Measurements from ENCODE around the gene FOXO3.
"Not testable (repeated sequence)": the region's sequence is repeated elsewhere in the genome, so short reads cannot be mapped to it uniquely, and the experiment has no call there.

FOXO3 gene

DNA sequence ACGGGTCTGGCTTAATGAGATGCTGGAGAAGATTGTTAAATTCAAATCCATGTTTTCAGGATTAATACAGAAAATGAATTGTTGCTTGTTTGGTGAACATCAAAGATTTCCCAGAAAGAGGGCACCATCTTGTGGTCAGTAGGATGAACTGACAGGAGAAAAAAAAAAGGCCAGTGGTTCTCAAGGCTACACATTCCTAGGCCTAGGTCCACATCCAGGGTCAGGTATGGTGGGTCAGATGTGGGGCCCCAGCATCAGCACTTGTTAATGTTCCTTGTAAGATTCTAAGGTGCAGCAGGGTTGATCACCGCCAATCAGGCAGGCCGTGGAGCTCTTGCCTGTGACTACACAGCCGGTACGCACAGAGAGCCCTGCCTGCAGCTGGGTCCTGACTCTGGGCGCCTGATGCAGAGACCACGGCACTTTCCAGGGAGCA is 34.0 kb upstream of the FOXO3 start:
- TF ChIP-seq, protein P1, sequence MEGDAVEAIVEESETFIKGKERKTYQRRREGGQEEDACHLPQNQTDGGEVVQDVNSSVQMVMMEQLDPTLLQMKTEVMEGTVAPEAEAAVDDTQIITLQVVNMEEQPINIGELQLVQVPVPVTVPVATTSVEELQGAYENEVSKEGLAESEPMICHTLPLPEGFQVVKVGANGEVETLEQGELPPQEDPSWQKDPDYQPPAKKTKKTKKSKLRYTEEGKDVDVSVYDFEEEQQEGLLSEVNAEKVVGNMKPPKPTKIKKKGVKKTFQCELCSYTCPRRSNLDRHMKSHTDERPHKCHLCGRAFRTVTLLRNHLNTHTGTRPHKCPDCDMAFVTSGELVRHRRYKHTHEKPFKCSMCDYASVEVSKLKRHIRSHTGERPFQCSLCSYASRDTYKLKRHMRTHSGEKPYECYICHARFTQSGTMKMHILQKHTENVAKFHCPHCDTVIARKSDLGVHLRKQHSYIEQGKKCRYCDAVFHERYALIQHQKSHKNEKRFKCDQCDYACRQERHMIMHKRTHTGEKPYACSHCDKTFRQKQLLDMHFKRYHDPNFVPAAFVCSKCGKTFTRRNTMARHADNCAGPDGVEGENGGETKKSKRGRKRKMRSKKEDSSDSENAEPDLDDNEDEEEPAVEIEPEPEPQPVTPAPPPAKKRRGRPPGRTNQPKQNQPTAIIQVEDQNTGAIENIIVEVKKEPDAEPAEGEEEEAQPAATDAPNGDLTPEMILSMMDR (IDR thresholded peaks at IDR 0.05; ENCODE audit: low read depth, low read length), result peak; percentile 83
- TF ChIP-seq POLR2A (IDR thresholded peaks at IDR 0.05; ENCODE audit: extremely low read depth, insufficient read length) (no peak), MYC (IDR thresholded peaks at IDR 0.05; ENCODE audit: low read depth, low read length) (peak; percentile 20; the same call in 1 of the 2 replicates)
- TF ChIP-seq, protein P2, sequence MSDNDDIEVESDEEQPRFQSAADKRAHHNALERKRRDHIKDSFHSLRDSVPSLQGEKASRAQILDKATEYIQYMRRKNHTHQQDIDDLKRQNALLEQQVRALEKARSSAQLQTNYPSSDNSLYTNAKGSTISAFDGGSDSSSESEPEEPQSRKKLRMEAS (IDR thresholded peaks at IDR 0.05; ENCODE audit: low read depth, low read length), result 0 out of 2 replicates have a peak, but pooled peaks have one; percentile 6
- peak; percentile 69 for DNase-seq (ENCODE audit: low read depth)
- H3K4me3 ChIP-seq (ENCODE audit: low read depth, low read length), result no peak overlapping the region

DNA sequence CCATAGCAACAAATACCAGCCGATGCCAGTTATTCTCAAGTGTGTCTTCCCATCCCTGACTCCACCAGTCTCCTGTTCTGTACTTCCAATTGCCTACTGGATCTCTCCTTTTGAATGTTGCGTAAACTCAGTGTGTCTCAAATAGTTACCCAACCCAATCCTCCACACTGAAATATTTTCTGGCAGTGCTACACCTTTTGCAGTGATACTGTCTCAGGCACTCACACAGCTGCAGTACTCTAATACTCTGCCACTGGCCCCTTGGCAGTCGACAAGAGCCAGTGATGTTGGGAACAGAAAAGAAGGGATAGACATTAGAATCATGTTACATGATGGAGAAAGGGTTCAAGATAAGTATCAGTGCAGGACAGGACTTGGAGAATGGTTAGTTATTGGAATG is 31.8 kb upstream of the FOXO3 start:
- no peak overlapping the region for H3K4me3 ChIP-seq (ENCODE audit: low read depth, low read length)
- TF ChIP-seq POLR2A (IDR thresholded peaks at IDR 0.05; ENCODE audit: extremely low read depth, insufficient read length) (no peak), MYC (IDR thresholded peaks at IDR 0.05; ENCODE audit: low read depth, low read length) (no peak)
- TF ChIP-seq, protein P1 (IDR thresholded peaks at IDR 0.05; ENCODE audit: low read depth, low read length), result no peak
- TF ChIP-seq, protein P2 (IDR thresholded peaks at IDR 0.05; ENCODE audit: low read depth, low read length), result no peak
- no peak for DNase-seq (ENCODE audit: low read depth)

DNA sequence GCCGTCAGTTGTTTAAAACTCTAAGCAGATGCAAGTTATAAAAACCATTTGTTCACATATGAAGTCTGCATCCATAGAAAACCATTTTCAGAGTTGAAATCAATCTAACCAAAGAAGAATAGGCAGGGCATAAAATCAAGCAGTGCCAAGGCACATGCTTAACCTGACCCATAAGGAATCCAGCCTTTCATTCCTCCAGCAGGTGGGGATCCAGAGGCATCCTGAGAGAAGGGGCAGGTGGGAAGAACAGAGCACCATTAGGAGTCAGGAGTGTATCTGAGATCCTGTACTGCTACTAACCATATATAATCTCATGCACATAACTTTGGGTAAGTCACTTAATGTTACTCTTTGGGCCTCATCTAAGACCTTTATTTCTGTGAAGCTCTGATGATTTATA is 29.4 kb upstream of the FOXO3 start:
- no peak for DNase-seq (ENCODE audit: low read depth)
- TF ChIP-seq, protein P2 (IDR thresholded peaks at IDR 0.05; ENCODE audit: low read depth, low read length), result no peak
- TF ChIP-seq, protein P1 (IDR thresholded peaks at IDR 0.05; ENCODE audit: low read depth, low read length), result no peak
- TF ChIP-seq POLR2A (IDR thresholded peaks at IDR 0.05; ENCODE audit: extremely low read depth, insufficient read length) (no peak), MYC (IDR thresholded peaks at IDR 0.05; ENCODE audit: low read depth, low read length) (no peak)
- no peak overlapping the region for H3K4me3 ChIP-seq (ENCODE audit: low read depth, low read length)

DNA sequence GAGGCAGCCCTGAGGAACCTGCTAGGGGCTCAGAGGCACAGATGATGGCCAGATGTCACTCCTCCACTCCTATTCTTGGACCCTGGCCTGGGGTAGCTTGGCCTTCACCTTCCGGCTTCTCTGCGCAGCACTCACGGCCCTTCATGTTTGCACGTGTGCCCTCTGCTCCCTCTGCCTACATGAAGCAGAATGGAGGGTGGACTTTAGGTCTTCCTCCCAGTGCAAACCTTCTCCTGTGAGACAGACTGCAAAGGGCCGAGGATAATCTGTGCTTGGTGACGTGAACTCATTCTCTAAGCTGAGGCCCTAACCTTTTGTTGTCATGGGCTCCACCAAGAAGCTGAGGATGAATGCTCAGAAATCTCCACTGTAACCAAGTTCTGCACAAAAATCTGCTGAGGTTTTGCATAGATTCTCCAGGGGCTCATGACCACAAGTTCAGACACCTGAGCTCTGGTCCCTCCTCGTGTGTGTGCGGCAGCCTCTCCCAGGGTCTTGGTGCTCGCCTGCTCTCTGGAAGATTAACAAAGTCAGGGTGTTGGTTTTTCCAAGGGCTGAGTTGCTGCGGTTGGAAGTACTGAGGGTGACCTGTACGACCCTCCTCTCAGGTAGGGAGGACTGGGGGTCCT is 25.5 kb upstream of the FOXO3 start:
- TF ChIP-seq POLR2A (IDR thresholded peaks at IDR 0.05; ENCODE audit: extremely low read depth, insufficient read length) (no peak), MYC (IDR thresholded peaks at IDR 0.05; ENCODE audit: low read depth, low read length) (no peak)
- TF ChIP-seq, protein P2 (IDR thresholded peaks at IDR 0.05; ENCODE audit: low read depth, low read length), result no peak
- TF ChIP-seq, protein P1 (IDR thresholded peaks at IDR 0.05; ENCODE audit: low read depth, low read length), result no peak
- no peak for DNase-seq (ENCODE audit: low read depth)
- H3K4me3 ChIP-seq (ENCODE audit: low read depth, low read length), result no peak overlapping the region

DNA sequence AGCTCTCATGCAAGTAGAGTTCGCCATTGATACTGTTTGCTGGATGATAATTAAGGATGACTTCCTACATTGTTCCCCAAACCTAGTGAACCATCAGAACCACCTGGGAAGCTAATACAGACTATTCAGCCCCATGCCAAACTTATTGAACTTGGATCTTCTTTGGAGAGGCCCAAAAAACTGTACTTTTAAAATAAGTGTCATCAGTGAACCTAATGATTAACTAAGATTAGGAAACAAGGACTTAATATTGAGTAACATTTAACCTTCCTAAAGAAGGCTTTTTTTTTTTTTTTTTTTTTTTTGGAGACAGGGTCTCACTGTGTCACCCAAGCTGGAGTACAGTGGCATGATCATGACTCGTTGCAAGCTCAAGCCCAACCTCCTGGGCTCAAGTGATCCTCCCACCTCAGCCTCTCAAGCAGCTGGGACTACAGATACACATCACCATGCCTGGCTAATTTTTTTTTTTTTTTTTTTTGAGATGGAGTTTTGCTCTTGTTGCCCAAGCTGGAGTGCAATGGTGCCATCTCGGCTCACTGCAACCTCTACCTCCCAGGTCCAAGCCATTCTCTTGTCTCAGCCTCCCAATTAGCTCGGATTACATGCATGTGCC is 24.7 kb upstream of the FOXO3 start:
- not testable (repeated sequence) for H3K4me3 ChIP-seq (ENCODE audit: low read depth, low read length); DNase-seq (ENCODE audit: low read depth)

DNA sequence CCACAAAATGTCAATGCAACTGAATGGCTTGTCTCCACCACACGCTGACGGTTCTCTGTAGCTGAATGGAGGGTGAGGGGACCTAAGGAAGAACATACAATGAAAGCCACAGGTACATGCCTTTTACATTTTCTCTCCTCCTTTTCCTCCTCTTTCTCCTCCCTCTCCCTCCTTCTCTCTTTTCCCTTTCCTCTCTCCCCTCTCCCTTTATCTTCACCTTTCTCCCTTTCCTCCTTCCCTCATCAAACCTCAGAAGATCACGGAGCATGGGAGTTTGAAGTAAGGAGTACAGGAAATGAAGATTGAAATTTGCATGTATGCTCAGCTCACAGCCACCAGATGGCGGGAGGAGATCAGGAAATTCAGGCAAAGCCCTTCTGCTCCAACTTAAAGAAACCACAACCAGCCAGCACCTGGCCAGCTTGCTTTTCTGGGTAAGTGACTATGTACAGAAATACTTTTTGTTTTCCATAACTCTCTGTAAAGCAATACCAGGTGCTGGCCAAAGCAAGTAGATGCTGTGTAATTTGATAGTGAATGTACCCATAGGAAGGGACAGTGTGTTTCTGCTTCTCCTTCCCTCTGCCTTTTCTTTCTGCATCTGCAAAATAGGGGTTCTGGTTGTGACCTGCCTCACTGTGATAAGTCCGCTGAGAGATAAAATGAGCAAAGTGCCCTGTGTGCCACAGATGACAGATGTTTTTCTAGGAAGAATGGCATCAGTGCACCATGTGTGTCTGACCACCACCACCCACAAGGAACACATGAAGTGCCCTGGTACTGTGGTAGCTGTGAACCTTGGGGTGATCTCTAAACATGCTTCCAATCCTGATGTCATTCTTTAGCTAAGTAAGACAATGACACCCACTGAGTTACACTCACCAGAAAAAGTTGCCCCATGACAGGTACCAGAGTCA is 18.6 kb upstream of the FOXO3 start:
- no peak overlapping the region for H3K4me3 ChIP-seq (ENCODE audit: low read depth, low read length)
- TF ChIP-seq, protein P1 (IDR thresholded peaks at IDR 0.05; ENCODE audit: low read depth, low read length), result peak; percentile 78
- TF ChIP-seq, protein P2 (IDR thresholded peaks at IDR 0.05; ENCODE audit: low read depth, low read length), result 0 out of 2 replicates have a peak, but pooled peaks have one; percentile 39
- TF ChIP-seq POLR2A (IDR thresholded peaks at IDR 0.05; ENCODE audit: extremely low read depth, insufficient read length) (no peak), MYC (IDR thresholded peaks at IDR 0.05; ENCODE audit: low read depth, low read length) (0 out of 2 replicates have a peak, but pooled peaks have one; percentile 10)
- DNase-seq (ENCODE audit: low read depth), result peak; percentile 86

Measured in NB4 (cell line).